ENCODE measurements around the gene EMC7. TPM values are rescaled to one million over a fixed set of nuclear protein-coding genes. Genes with fewer than 3 reads are reported as not detected.

The EMC7 gene
- total RNA-seq, 1 donor from 2014 or later: 63.1 TPM

DNA sequence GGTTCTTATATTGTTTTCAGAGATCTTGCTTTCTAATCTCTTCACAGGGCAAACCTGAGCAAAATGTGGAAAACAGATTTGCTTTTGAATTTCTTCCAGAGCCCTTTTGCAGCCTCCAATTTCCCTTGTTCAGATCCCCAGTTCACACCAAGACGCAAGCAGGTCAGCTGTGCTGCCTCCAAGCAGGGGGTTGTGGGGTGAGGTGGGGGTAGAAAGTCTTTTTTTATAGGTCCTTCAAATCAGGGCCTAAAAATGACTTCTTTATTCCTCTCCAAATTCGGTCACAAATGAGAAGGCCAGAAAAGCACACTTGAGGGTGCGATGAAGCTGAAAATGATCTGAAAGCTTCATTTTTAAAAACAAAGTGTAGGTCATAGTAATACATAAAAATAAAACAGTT is 36.4 kb downstream of the EMC7 start:
- ATAC-seq: no peak
- no peaks in the 10 kb centered on the region for H3K36me3 ChIP-seq
- H3K4me3 ChIP-seq: no peak overlapping the region
- TF ChIP-seq, protein P1, sequence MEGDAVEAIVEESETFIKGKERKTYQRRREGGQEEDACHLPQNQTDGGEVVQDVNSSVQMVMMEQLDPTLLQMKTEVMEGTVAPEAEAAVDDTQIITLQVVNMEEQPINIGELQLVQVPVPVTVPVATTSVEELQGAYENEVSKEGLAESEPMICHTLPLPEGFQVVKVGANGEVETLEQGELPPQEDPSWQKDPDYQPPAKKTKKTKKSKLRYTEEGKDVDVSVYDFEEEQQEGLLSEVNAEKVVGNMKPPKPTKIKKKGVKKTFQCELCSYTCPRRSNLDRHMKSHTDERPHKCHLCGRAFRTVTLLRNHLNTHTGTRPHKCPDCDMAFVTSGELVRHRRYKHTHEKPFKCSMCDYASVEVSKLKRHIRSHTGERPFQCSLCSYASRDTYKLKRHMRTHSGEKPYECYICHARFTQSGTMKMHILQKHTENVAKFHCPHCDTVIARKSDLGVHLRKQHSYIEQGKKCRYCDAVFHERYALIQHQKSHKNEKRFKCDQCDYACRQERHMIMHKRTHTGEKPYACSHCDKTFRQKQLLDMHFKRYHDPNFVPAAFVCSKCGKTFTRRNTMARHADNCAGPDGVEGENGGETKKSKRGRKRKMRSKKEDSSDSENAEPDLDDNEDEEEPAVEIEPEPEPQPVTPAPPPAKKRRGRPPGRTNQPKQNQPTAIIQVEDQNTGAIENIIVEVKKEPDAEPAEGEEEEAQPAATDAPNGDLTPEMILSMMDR (IDR thresholded peaks at IDR 0.05): no peak
- no peaks in the 10 kb centered on the region for H3K9me3 ChIP-seq
- H3K27ac ChIP-seq: no peak overlapping the region
- no peak for DNase-seq
- H3K27me3 ChIP-seq (ENCODE audit: low read depth): no peaks in the 10 kb centered on the region
- no peaks in the 10 kb centered on the region for H3K4me1 ChIP-seq
- intact Hi-C loops (cut with DNase I): loop anchor here (10.0 kb wide), 1 partner anchor 150 kb away; the partner anchor contains the start of gene KATNBL1

DNA sequence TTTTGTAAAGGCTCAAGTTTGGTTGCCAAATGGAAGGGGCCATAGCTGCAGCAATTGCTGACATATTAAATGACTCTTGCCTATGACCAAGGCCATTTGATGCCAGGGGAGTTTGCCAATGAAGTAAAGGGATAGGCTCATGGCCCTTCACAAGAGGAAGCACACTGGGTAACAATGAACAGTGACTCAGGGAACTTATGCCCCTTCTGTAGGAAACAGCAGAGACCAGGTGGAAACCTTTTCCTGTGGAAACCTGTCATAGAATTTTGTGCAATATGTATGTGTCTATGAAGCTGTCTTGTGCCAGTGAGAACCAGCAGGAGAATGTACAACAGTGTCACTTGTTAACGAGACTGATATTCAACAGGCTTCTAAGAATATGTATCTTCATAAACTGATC is 37.2 kb downstream of the EMC7 start:
- Histone ChIP-seq H3K27ac (no peak overlapping the region), H3K27me3 (ENCODE audit: low read depth) (no peaks in the 10 kb centered on the region), H3K9me3 (no peaks in the 10 kb centered on the region), H3K4me3 (no peak overlapping the region), H3K4me1 (no peaks in the 10 kb centered on the region), H3K36me3 (no peaks in the 10 kb centered on the region)
- TF ChIP-seq, protein P1 (IDR thresholded peaks at IDR 0.05): no peak
- intact Hi-C loops (cut with DNase I): loop anchor here (10.0 kb wide), 1 partner anchor 150 kb away; the partner anchor contains the start of gene KATNBL1
- ATAC-seq (no peak), DNase-seq (no peak)

DNA sequence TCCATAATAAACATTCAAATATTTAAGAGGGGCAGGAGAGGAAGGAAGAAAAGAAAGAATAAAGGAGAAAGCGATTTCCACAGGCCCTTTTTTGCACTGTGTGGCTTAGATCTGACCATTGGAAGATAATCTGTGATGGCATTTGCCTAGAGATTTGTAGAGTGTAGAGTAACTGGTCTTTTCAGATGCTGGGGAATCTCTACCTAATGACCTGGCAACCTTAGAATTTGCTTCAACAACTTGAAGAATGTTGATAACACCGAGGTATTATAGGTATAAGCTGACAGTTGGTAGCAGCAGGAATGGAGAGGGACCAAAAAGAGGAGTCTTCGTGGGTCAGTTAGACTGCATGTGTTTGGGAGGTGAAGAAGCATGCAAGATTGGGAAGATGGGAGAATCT is 41.7 kb downstream of the EMC7 start:
- H3K27ac ChIP-seq: no peak overlapping the region
- intact Hi-C loops (cut with DNase I): loop anchor here (10.0 kb wide), 1 partner anchor 155 kb away; the partner anchor contains the start of gene KATNBL1
- no peaks in the 10 kb centered on the region for H3K9me3 ChIP-seq
- no peak for ATAC-seq
- TF ChIP-seq, protein P1 (IDR thresholded peaks at IDR 0.05): no peak
- H3K4me1 ChIP-seq: no peaks in the 10 kb centered on the region
- no peaks in the 10 kb centered on the region for H3K27me3 ChIP-seq (ENCODE audit: low read depth)
- H3K4me3 ChIP-seq: no peak overlapping the region
- no peak for DNase-seq
- H3K36me3 ChIP-seq: no peaks in the 10 kb centered on the region

DNA sequence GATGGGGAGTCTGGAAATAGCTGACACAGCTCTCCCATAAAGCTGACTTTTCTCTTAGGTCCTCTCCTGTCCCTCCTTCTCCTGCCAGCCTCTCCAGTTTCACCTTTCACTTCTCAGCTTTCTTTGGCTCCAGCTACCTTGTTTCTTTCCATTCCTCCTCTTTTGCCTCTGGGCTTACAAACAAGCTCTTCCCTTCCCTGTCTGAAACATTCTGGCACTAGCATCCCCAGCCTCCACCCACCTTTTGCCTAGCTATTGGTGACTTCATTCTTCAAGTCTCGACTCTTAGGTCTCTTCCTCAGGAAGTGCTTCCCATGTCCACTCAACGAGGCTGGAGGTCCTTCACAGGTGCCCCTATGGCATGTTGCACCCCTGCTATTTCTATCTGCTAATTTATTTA is 42.2 kb downstream of the EMC7 start:
- intact Hi-C loops (cut with DNase I): no loop called here
- Histone ChIP-seq H3K27me3 (ENCODE audit: low read depth) (no peaks in the 10 kb centered on the region), H3K27ac (no peak overlapping the region), H3K36me3 (no peaks in the 10 kb centered on the region), H3K9me3 (no peaks in the 10 kb centered on the region), H3K4me3 (no peak overlapping the region), H3K4me1 (no peaks in the 10 kb centered on the region)
- TF ChIP-seq, protein P1 (IDR thresholded peaks at IDR 0.05): no peak
- DNase-seq (no peak), ATAC-seq (no peak)

DNA sequence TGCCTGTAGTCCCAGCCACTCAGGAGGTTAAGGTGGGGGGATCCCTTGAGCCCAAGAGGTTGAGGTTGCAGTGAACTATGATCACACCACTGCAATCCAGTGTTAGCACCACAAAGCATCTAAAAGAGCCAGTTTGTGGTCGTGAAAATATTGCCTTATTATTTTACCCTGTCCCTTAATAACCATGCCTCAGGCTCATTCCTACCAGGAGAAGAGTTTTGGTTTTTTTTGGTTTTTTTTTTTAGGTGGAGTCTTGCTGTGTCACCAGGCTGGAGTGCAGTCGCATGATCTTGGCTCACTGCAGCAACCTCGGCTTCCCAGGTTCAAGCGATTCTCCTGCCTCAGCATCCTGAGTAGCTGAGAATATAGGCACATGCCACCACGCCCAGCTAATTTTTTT is 44.8 kb downstream of the EMC7 start:
- Histone ChIP-seq H3K36me3 (no peaks in the 10 kb centered on the region), H3K9me3 (no peaks in the 10 kb centered on the region), H3K4me1 (no peaks in the 10 kb centered on the region), H3K27ac (no peak overlapping the region), H3K4me3 (no peak overlapping the region), H3K27me3 (ENCODE audit: low read depth) (no peaks in the 10 kb centered on the region)
- no peak for DNase-seq
- intact Hi-C loops (cut with DNase I): no loop called here
- TF ChIP-seq, protein P1 (IDR thresholded peaks at IDR 0.05): no peak
- no peak for ATAC-seq
